ENCODE measurements around the gene GABPA.
A peak's percentile ranks its signal among the peaks of the same experiment; 100 is the strongest.
"Not testable (repeated sequence)": the region's sequence is repeated elsewhere in the genome, so short reads cannot be mapped to it uniquely, and the experiment has no call there.

GABPA gene

GRCh38 chr21:25734904-25735645, at the start of gene GABPA, which contains the start of gene ATP5PF:
TSS of gene GABPA (plus strand) at chr21:25734972. CDS start at chr21:25741599, 6,627 bp downstream.
TSS of gene ATP5PF (minus strand) at chr21:25734904. CDS start at chr21:25729794, 5,110 bp downstream.
- DNase-seq (ENCODE audit: low spot score): peak; percentile 94

- DNase-seq (ENCODE audit: low spot score): no peak
These were observed 47.0 kb upstream of the GABPA start for GRCh38 chr21:25687787-25688186.

GRCh38 chr21:25688275-25689155, 46.3 kb upstream of the GABPA start:
- DNase-seq (ENCODE audit: low spot score): no peak

GRCh38 chr21:25689226-25689625, 45.5 kb upstream of the GABPA start:
- peak; percentile 35 for DNase-seq (ENCODE audit: low spot score)

- DNase-seq (ENCODE audit: low spot score): no peak
These were observed 42.8 kb upstream of the GABPA start for GRCh38 chr21:25691976-25692375.

GRCh38 chr21:25695461-25695860, 39.3 kb upstream of the GABPA start:
- DNase-seq (ENCODE audit: low spot score): not testable (repeated sequence)

- DNase-seq (ENCODE audit: low spot score): no peak
These were observed 34.0 kb upstream of the GABPA start for GRCh38 chr21:25700741-25701140.

- no peak for DNase-seq (ENCODE audit: low spot score)
These were observed 33.2 kb upstream of the GABPA start for GRCh38 chr21:25701529-25701928.

- DNase-seq (ENCODE audit: low spot score): peak; percentile 51
These were observed 26.2 kb upstream of the GABPA start for GRCh38 chr21:25708467-25709065.

- no peak for DNase-seq (ENCODE audit: low spot score)
These were observed 25.0 kb upstream of the GABPA start for GRCh38 chr21:25709684-25710265.

GRCh38 chr21:25710550-25710949, 24.2 kb upstream of the GABPA start:
- no peak for DNase-seq (ENCODE audit: low spot score)

GRCh38 chr21:25714066-25714465, 20.7 kb upstream of the GABPA start:
- DNase-seq (ENCODE audit: low spot score): not testable (repeated sequence)

- peak; percentile 25 for DNase-seq (ENCODE audit: low spot score)
These were observed 17.2 kb upstream of the GABPA start for GRCh38 chr21:25717491-25718147.

GRCh38 chr21:25721987-25722386, 12.8 kb upstream of the GABPA start:
- DNase-seq (ENCODE audit: low spot score): no peak

GRCh38 chr21:25722631-25723030, 12.1 kb upstream of the GABPA start:
- no peak for DNase-seq (ENCODE audit: low spot score)

- no peak for DNase-seq (ENCODE audit: low spot score)
These were observed 2.5 kb upstream of the GABPA start for GRCh38 chr21:25732091-25732760.

GRCh38 chr21:25733859-25734653, 716 bp upstream of the GABPA start:
- DNase-seq (ENCODE audit: low spot score): peak; percentile 10

- no peak for DNase-seq (ENCODE audit: low spot score)
These were observed 193 bp upstream of the GABPA start for GRCh38 chr21:25734654-25734903.

GRCh38 chr21:25735646-25736597, 1.1 kb downstream of the GABPA start:
- DNase-seq (ENCODE audit: low spot score): peak; percentile 73
